A673 (cell line): ENCODE results near the gene NPPB.

Experiments
- CTCF ChIP-seq: fragments of 300-800, 200-600 bp; sonication (generic); conservative IDR thresholded peaks from 2 replicates; pipeline ENCODE4 v1.5.1; 2017; ENCODE audit warnings: low read depth, mild to moderate bottlenecking, antibody characterized with exemption, low read length, moderate library complexity, mixed read lengths
- EZH2 ChIP-seq: fragments of 200-600 bp; sonication (generic); IDR thresholded peaks from 2 replicates; pipeline ENCODE4 v1.6.1; 2017; ENCODE audit warnings: borderline replicate concordance, low read depth, mild to moderate bottlenecking, mixed read lengths, antibody characterized with exemption, low read length; ENCODE audit not compliant: poor library complexity, severe bottlenecking

GRCh38 chr1:11881749-11882441 is 23.1 kb upstream of the NPPB start:
- TF ChIP-seq CTCF (no peak), EZH2 (no peak)
